AG10803 (cell line): ENCODE measurements around the gene CDCA8.

Source experiments
- DNase-seq: peaks from one replicate; pipeline ENCODE4 v3.0.0; 2010; ENCODE audit warnings: low read depth
- H3K4me3 ChIP-seq: 2 replicates; pipeline ENCODE4 v1.5.1; 2011; ENCODE audit warnings: mild to moderate bottlenecking, low read length, control low read depth
- CTCF ChIP-seq: conservative IDR thresholded peaks from 2 replicates; pipeline ENCODE4 v1.5.1; 2011; ENCODE audit warnings: mild to moderate bottlenecking, low read length, control low read depth, inconsistent platforms

Gene CDCA8

GRCh38 chr1:37697737-37698136 lies 5.4 kb downstream of the CDCA8 start:
- H3K4me3 ChIP-seq, result no peak overlapping the region
- TF ChIP-seq CTCF, result no peak
- DNase-seq, result no peak

DNA sequence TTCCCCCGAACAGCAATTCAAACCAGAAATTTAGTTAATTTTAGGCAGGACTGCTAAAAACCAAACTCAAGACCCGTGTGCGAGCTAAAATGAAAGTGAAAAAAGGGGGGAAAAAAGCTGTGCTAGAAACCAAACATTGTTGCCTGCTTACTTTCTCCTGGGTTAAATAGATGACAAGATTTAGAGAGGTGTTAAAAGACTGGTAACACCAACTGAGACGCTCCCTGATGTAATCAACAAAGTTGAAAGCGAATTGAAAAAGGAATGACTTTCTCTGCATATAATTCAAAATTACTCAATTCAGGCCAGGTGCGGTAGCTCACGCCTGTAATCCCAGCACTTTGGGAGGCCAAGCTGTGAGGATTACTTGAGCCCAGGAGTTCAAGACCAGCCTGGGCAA lies 6.8 kb downstream of the CDCA8 start:
- no peak overlapping the region for H3K4me3 ChIP-seq
- DNase-seq, result no peak
- TF ChIP-seq CTCF, result no peak

GRCh38 chr1:37701051-37701450 lies 8.7 kb downstream of the CDCA8 start:
- no peak overlapping the region for H3K4me3 ChIP-seq
- no peak for DNase-seq

DNA sequence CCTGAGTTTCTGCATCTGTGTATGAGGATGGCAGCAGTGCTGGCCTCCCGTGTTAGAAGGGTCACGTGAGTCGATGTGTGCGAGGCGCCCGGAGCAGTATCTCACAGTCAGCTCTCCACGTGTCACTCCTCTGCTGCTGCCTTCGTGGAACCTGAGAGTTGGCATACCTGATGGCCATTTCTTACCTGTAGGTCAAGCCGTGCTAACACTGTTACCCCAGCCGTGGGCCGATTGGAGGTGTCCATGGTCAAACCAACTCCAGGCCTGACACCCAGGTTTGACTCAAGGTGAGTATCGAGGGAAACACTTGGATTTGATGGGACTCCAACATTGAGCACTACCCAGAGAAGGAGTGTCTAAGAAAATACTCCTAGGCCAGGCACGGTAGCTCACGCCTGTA lies 10.7 kb downstream of the CDCA8 start:
- no peak overlapping the region for H3K4me3 ChIP-seq
- TF ChIP-seq CTCF, result no peak
- DNase-seq, result no peak

More at GRCh38 chr1:37701051-37701450, 8.7 kb downstream of the CDCA8 start:
- no peak for TF ChIP-seq CTCF

GRCh38 chr1:37704966-37705365 lies 12.7 kb downstream of the CDCA8 start:
- no peak overlapping the region for H3K4me3 ChIP-seq
- TF ChIP-seq CTCF, result no peak
- peak; percentile 95 for DNase-seq

GRCh38 chr1:37705399-37705798 lies 13.1 kb downstream of the CDCA8 start:
- DNase-seq, result no peak
- TF ChIP-seq CTCF, result peak; percentile 26; the same call in 1 of the 2 replicates
- no peak overlapping the region; the same call in 1 of the 2 replicates for H3K4me3 ChIP-seq

DNA sequence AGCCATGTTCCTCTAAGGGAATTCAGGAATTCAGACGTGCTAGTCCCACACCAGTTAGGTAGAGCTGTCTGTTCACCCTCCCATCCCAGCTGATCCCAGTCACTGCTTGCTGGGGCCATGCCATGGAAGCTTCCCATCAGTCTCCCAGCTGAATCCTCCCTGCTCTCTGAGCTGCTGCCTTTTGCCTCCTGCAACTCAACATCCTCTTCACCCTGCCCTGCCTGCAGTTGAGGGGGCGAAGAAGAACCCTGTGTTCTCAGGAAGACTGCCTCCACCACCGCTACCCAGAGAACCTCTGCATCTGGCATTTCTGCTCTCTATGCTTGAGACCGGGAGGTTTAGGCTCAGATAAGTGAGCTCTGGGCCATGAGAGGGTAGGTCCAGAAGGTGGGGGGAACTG lies 16.2 kb downstream of the CDCA8 start:
- DNase-seq, result no peak
- TF ChIP-seq CTCF, result no peak
- no peak overlapping the region for H3K4me3 ChIP-seq
